H9 (cell line): Measurements from ENCODE around the gene PDYN. TPM values are rescaled to one million over a fixed set of nuclear protein-coding genes. Genes with fewer than 3 reads are reported as not detected.

Experiments
- DNase-seq: peaks from one replicate; pipeline ENCODE4 v3.0.0-alpha.2; 2017
- H2AFZ ChIP-seq: one replicate; pipeline ENCODE4 v1.6.1; 2013; ENCODE audit warnings: mild to moderate bottlenecking, low read length, control low read depth, moderate library complexity
- H2AK5ac ChIP-seq: 2 replicates; pipeline ENCODE4 v1.6.1; 2013; ENCODE audit warnings: low read length, control low read depth, mixed read lengths; ENCODE audit not compliant: insufficient read length
- H2BK120ac ChIP-seq: one replicate; pipeline ENCODE4 v1.6.1; 2013; ENCODE audit warnings: low read depth, mild to moderate bottlenecking, low read length, control low read depth, inconsistent platforms; ENCODE audit not compliant: poor library complexity, severe bottlenecking
- H2BK12ac ChIP-seq: 2 replicates; pipeline ENCODE4 v1.6.1; 2013; ENCODE audit warnings: low read length, control low read depth, mixed read lengths, low read depth; ENCODE audit not compliant: insufficient read length
- H2BK15ac ChIP-seq: 2 replicates; pipeline ENCODE4 v1.6.1; 2013; ENCODE audit warnings: low read depth, low read length, control low read depth
- H2BK20ac ChIP-seq: one replicate; pipeline ENCODE4 v1.6.1; 2013; ENCODE audit warnings: low read depth, mild to moderate bottlenecking, low read length, control low read depth, inconsistent platforms; ENCODE audit not compliant: poor library complexity, severe bottlenecking
- H2BK5ac ChIP-seq: 2 replicates; pipeline ENCODE4 v1.6.1; 2013; ENCODE audit warnings: low read length, control low read depth, mixed read lengths; ENCODE audit not compliant: insufficient read length
- H3K14ac ChIP-seq: 2 replicates; pipeline ENCODE4 v1.6.1; 2013; ENCODE audit warnings: low read length, control low read depth; ENCODE audit not compliant: insufficient read depth
- H3K18ac ChIP-seq: 2 replicates; pipeline ENCODE4 v1.6.1; 2013; ENCODE audit warnings: low read depth, mild to moderate bottlenecking, mixed read lengths, low read length, control low read depth; ENCODE audit not compliant: insufficient read length
- H3K23ac ChIP-seq: 2 replicates; pipeline ENCODE4 v1.6.1; 2013; ENCODE audit warnings: low read length, control low read depth, mixed read lengths, low read depth; ENCODE audit not compliant: insufficient read length
- H3K23me2 ChIP-seq: 2 replicates; pipeline ENCODE4 v1.6.1; 2013; ENCODE audit warnings: low read depth, mild to moderate bottlenecking, mixed read lengths, low read length, control low read depth; ENCODE audit not compliant: insufficient read length, poor library complexity, severe bottlenecking
- H3K27ac ChIP-seq: 2 replicates; pipeline ENCODE4 v1.5.1; 2013; ENCODE audit warnings: low read length, control low read depth, mixed read lengths, low read depth; ENCODE audit not compliant: insufficient read length
- H3K27me3 ChIP-seq: 2 replicates; pipeline ENCODE4 v1.6.1; 2013; ENCODE audit warnings: low read length, control low read depth, inconsistent platforms; ENCODE audit not compliant: insufficient read depth
- H3K4ac ChIP-seq: 2 replicates; pipeline ENCODE4 v1.6.1; 2013; ENCODE audit warnings: low read depth, mild to moderate bottlenecking, control low read depth, inconsistent platforms, low read length, moderate library complexity
- H3K4me1 ChIP-seq: 2 replicates; pipeline ENCODE4 v1.6.1; 2013; ENCODE audit warnings: low read length, control low read depth, inconsistent platforms; ENCODE audit not compliant: insufficient read depth
- H3K4me2 ChIP-seq: 2 replicates; pipeline ENCODE4 v1.6.1; 2013; ENCODE audit warnings: low read length, control low read depth, mixed read lengths; ENCODE audit not compliant: insufficient read length, insufficient read depth
- H3K56ac ChIP-seq: 2 replicates; pipeline ENCODE4 v1.6.1; 2013; ENCODE audit warnings: low read depth, mild to moderate bottlenecking, mixed read lengths, low read length, control low read depth; ENCODE audit not compliant: insufficient read length
- H3K79me1 ChIP-seq: 2 replicates; pipeline ENCODE4 v1.6.1; 2013; ENCODE audit warnings: low read depth, mild to moderate bottlenecking, moderate library complexity, low read length, control low read depth, inconsistent platforms; ENCODE audit not compliant: insufficient read depth, poor library complexity, severe bottlenecking
- H3K79me2 ChIP-seq: 2 replicates; pipeline ENCODE4 v1.6.1; 2013; ENCODE audit warnings: low read length, control low read depth, inconsistent platforms; ENCODE audit not compliant: insufficient read depth
- H3K9ac ChIP-seq: 2 replicates; pipeline ENCODE4 v1.6.1; 2013; ENCODE audit warnings: low read length, control low read depth, mixed read lengths; ENCODE audit not compliant: insufficient read length; ENCODE audit errors: extremely low read depth
- H3K9me3 ChIP-seq: one replicate; pipeline ENCODE4 v1.6.1; 2013; ENCODE audit warnings: low read depth, low read length, inconsistent platforms; ENCODE audit not compliant: control insufficient read depth
- H3T11ph ChIP-seq: one replicate; pipeline ENCODE4 v1.6.1; 2013; ENCODE audit warnings: mild to moderate bottlenecking, low read length, control low read depth, inconsistent platforms
- H4K20me1 ChIP-seq: one replicate; pipeline ENCODE4 v1.6.1; 2013; ENCODE audit not compliant: control insufficient read depth, insufficient read length, insufficient read depth
- H4K5ac ChIP-seq: 2 replicates; pipeline ENCODE4 v1.6.1; 2013; ENCODE audit warnings: low read depth, mild to moderate bottlenecking, mixed read lengths, low read length, control low read depth; ENCODE audit not compliant: insufficient read length
- H4K8ac ChIP-seq: replicated peaks from 2 replicates; pipeline ENCODE4 v1.6.1; 2013; ENCODE audit warnings: low read length, control low read depth, mixed read lengths, low read depth; ENCODE audit not compliant: insufficient read length
- H4K91ac ChIP-seq: 2 replicates; pipeline ENCODE4 v1.6.1; 2013; ENCODE audit warnings: low read depth, mild to moderate bottlenecking, moderate library complexity, mixed read lengths, low read length, control low read depth; ENCODE audit not compliant: insufficient read length
- H3K27ac Mint-ChIP-seq, 3 experiments: 2 replicates in 2 of 3; 3 replicates in 1 of 3; pipeline ENCODE4 v1.8.0; 2020 to 2021; ENCODE audit warnings: mixed read lengths in 3 of 3, mild to moderate bottlenecking in 1 of 3, moderate library complexity in 1 of 3
- H3K27me3 Mint-ChIP-seq: 2 replicates; pipeline ENCODE4 v1.8.0; 2021; ENCODE audit warnings: low read depth, mild to moderate bottlenecking, moderate library complexity, mixed read lengths
- H3K36me3 Mint-ChIP-seq, 3 experiments: 2 replicates in 2 of 3; 3 replicates in 1 of 3; pipeline ENCODE4 v1.8.0; 2020 to 2021; ENCODE audit warnings: low read depth in 3 of 3, mixed read lengths in 3 of 3; ENCODE audit not compliant: insufficient read depth in 1 of 3
- H3K4me1 Mint-ChIP-seq, 2 experiments: 2 replicates each; pipeline ENCODE4 v1.8.0; 2020; ENCODE audit warnings: mixed read lengths in 2 of 2
- H3K4me3 Mint-ChIP-seq, 2 experiments: 2 replicates in 1 of 2; 3 replicates in 1 of 2; pipeline ENCODE4 v1.8.0; 2020 to 2021; ENCODE audit warnings: mild to moderate bottlenecking in 2 of 2, mixed read lengths in 2 of 2, moderate library complexity in 1 of 2
- H3K9me3 Mint-ChIP-seq, 2 experiments: 2 replicates in 1 of 2; 3 replicates in 1 of 2; pipeline ENCODE4 v1.8.0; 2020; ENCODE audit warnings: mild to moderate bottlenecking in 2 of 2, mixed read lengths in 2 of 2, moderate library complexity in 1 of 2
- WGBS: extraction: QIAGEN DNeasy Blood & Tissue Kit; methylation state at CpG from one replicate; pipeline ENCODE4 v1.1.7; 2013; ENCODE audit warnings: missing lambda C conversion rate, low lambda C conversion rate, mixed read lengths; ENCODE audit not compliant: insufficient read length; ENCODE audit errors: extremely low coverage; 5-methylcytosine and 5-hydroxymethylcytosine counted together
- total RNA-seq: library from RNA; stranded (reverse); gene quantifications from 2 replicates; pipeline ENCODE4 v1.2.1, GENCODE V29; 2021
- TF ChIP-seq, protein P1 (sequence below): fragments of 200-600 bp; sonication (generic); conservative IDR thresholded peaks from 3 replicates; pipeline ENCODE4 v1.8.0; 2021; ENCODE audit warnings: antibody characterized with exemption, mild to moderate bottlenecking

Gene PDYN
- total RNA-seq, 1 experiment from 2014 or later, result 0.63 TPM

DNA sequence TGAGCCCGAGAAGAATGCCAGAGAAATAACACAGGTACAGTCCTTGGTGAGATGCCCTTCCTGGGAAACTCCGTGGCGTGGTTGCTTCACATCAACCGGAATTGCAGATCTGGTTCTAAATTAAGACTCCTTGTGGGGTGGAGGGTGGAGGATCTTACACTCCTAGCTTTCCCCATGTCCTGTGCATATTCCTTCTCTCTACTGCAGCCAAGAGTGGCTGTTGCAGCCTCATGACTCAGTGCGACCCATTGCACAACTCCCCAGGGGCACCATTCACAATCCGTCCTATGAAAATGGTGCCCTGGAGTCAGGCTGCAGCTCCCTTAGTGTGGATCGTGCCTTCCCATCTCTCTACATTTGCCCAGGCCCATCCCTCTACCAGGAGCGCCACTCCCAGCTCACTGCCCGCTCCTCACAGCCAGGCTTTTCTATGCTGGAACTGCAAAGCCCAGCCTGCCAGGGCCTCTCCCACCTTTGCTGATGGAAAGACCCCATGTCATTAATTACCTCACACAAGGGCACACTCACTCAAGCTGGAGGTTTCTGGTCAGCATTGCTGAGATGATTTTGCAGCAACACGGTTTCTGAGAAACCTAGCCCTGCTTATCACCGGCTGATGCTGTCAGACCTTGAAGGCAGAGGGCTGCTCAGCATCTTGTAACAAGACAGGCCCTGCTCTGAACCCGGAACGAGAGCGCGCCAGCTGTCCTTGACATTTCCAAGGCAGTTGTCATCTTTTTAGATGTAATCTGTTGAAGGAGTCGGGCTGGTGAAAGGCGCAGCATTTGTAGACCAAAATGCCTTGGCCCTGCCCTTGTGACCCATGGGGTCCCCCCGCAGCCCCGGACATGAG lies 58.9 kb downstream of the PDYN start:
- Histone ChIP-seq H3K79me2 (no peaks in the 10 kb centered on the region), H3K79me1 (no peaks in the 10 kb centered on the region), H3K23me2 (no peaks in the 10 kb centered on the region), H3K27me3 (no peaks in the 10 kb centered on the region), H2AFZ (no peak overlapping the region), H2AK5ac (no peak overlapping the region), H4K8ac (no peak overlapping the region), H3K14ac (no peak overlapping the region), H3K9ac (no peak overlapping the region), H3K4ac (no peak overlapping the region), H3T11ph (no peak overlapping the region), H4K91ac (no peak overlapping the region), H2BK12ac (no peak overlapping the region), H3K18ac (no peak overlapping the region), H3K23ac (no peak overlapping the region), H3K9me3 (no peaks in the 10 kb centered on the region), H2BK20ac (no peak overlapping the region), H3K4me1 (no peaks in the 10 kb centered on the region), H3K4me2 (no peak overlapping the region), H3K27ac (no peak overlapping the region), H2BK5ac (no peak overlapping the region), H2BK15ac (no peak overlapping the region), H4K20me1 (no peaks in the 10 kb centered on the region), H3K56ac (no peak overlapping the region), H4K5ac (no peak overlapping the region), H2BK120ac (no peak overlapping the region)
- Mint-ChIP-seq H3K4me1 (peaks cover 2 to 8% of the 10 kb centered on the region in 2 experiments; a peak in 2 of 4 replicates), H3K9me3 (no peaks in the 10 kb centered on the region), H3K4me3 (no peak overlapping the region), H3K27ac (peak overlapping the region in 1 of 3 experiments; percentile 47; a peak in 1 of 7 replicates), H3K27me3 (peaks cover 4% of the 10 kb centered on the region), H3K36me3 (peaks cover 2 to 10% (median 6%) of the 10 kb centered on the region in 3 experiments; a peak in 5 of 7 replicates)
- TF ChIP-seq, protein P1, sequence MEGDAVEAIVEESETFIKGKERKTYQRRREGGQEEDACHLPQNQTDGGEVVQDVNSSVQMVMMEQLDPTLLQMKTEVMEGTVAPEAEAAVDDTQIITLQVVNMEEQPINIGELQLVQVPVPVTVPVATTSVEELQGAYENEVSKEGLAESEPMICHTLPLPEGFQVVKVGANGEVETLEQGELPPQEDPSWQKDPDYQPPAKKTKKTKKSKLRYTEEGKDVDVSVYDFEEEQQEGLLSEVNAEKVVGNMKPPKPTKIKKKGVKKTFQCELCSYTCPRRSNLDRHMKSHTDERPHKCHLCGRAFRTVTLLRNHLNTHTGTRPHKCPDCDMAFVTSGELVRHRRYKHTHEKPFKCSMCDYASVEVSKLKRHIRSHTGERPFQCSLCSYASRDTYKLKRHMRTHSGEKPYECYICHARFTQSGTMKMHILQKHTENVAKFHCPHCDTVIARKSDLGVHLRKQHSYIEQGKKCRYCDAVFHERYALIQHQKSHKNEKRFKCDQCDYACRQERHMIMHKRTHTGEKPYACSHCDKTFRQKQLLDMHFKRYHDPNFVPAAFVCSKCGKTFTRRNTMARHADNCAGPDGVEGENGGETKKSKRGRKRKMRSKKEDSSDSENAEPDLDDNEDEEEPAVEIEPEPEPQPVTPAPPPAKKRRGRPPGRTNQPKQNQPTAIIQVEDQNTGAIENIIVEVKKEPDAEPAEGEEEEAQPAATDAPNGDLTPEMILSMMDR, result no peak
- DNase-seq, result no peak
- WGBS, result no CpG with 5 or more reads among the region's 19 CpGs
